Fibroblast of gingiva (primary cell): ENCODE results near the gene SOX15.
"Not testable (repeated sequence)": the region's sequence is repeated elsewhere in the genome, so short reads cannot be mapped to it uniquely, and the experiment has no call there.

Source experiments
- DNase-seq: peaks from one replicate; pipeline ENCODE4 v3.0.0-alpha.2; 2011; ENCODE audit warnings: low read depth

SOX15 gene

DNA sequence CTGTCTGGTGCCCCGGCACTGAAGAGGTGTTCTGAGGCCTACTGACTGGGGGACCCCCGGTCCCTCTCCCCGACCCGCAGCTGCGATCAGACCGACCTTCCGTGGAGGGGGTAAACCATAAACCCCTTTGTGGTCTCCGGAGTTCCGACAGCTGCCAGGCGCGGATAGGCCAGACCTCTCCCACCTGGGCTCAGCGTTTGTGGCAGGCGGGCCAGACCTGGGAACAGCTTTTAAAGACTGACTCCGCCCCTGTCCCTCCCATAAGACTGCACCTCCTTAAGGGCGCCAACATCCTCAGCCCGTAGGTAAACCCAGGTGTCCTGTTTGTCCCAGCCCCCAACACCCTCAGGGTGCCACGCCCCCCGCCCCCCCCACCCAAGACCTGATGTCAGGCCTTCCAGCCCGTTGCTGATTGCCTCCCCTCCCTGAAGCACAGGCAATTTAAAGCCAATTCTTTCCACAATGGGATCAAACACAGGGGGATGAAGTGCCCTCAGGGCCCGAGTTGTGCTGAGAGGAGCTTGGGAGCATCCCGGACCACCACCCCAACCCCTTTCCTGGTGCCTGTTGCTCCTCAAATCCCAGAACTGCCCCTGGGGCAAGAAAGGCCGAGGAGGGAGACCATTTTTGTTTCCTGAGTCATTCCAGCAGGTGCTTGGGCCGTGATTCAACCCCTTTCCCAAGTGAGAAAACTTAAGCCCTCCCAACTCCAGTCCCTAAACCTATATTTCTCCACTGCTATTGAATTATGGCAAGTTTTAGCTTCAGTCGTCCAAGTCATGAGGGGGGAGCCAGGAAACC is at the start of gene SOX15:
Gene SOX15, minus strand, starts transcription at position 204 of the 801 bp plus-strand sequence. CDS start 418 bp downstream, outside the sequence.
- no peak for DNase-seq

DNA sequence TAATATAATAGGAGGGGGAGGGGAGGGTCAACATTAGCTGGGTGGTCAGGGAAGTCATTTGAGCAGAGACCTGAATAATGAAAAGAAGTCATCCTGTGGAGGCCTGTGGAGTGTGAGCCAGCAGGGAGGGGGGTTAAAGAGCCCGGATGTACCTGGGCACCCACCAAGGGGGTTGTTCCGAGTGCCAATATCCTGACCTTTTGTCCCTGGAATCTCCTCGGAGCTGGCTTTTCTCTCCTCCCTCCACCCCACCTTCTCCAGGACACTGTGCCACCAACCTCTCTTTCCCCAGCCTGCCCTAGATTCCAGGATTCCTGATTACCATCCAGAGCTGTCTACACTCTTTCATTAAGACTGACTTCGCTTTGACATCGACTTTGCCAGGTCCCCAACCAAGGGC is 46.3 kb upstream of the SOX15 start:
- no peak for DNase-seq

- no peak for DNase-seq
These were observed 44.5 kb upstream of the SOX15 start for GRCh38 chr17:7634384-7634783.

DNA sequence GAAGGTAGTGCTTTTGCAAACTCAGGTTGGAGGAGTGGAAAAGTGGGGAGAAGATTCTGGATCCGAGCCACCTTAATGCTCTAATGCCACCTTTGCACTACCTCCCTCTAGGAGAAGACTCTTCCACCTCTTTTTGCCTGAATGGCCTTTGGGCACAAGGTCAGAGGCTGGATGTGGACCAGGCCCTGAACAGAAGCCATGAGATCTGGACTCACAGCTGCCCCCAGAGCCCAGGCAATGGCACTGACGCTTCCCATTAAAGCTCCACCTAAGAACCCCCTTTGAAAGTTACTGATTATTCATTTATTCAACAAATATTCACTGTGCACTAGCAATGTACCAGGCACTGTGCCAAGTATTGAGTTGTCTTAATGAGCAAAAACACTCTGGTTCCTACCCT is 43.2 kb upstream of the SOX15 start:
- no peak for DNase-seq

DNA sequence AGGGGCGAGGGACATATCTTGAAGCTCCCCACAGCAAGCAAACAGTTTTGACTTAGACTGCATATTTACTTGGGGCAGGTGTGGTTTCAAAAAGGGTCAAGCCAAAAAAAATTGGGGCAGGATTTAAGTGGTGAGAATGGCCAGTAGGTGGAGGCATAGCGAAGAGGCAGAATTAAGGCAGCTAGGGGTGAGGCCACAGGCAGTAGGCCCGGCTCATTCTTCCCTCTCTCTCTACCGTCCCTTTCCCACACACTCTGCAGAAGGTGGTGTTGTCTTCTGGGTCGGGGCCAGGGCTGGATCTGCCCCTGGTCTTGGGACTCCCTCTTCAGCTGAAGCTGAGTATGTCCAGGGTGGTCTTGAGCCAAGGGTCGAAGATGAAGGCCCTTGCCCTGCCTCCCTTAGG is 42.6 kb upstream of the SOX15 start:
- DNase-seq, result peak; percentile 44

GRCh38 chr17:7631398-7632380 is 41.8 kb upstream of the SOX15 start:
- no peak for DNase-seq

DNA sequence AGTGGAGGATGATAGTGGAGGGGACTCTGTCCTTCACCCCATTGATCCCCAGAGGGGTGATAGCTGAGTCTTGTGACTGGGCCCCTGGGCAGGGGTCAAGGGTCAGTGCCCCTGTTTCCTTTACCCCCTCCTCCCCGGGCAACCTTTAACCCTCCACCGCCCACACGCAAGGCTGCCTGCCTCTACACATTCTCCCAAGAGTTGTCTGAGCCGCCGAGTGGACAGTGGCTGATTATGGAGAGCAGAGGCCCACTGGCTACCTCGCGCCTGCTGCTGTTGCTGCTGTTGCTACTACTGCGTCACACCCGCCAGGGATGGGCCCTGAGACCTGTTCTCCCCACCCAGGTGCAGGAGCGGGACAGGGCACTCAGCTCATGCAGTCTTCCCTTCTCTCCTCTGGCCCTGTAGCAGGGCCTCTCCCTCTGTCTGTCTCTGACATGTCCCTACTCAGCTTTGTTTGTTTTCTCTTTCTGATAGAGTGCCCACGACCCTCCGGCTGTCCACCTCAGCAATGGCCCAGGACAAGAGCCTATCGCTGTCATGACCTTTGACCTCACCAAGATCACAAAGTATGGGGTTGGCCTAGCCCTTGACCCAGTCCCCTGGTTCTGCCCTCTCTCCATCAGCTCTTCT is 40.2 kb upstream of the SOX15 start, which contains the start of gene SHBG:
Gene SHBG, plus strand, starts transcription at position 197 of the 633 bp plus-strand sequence. Its CDS starts 38 bp downstream, at position 235.
- DNase-seq, result no peak

DNA sequence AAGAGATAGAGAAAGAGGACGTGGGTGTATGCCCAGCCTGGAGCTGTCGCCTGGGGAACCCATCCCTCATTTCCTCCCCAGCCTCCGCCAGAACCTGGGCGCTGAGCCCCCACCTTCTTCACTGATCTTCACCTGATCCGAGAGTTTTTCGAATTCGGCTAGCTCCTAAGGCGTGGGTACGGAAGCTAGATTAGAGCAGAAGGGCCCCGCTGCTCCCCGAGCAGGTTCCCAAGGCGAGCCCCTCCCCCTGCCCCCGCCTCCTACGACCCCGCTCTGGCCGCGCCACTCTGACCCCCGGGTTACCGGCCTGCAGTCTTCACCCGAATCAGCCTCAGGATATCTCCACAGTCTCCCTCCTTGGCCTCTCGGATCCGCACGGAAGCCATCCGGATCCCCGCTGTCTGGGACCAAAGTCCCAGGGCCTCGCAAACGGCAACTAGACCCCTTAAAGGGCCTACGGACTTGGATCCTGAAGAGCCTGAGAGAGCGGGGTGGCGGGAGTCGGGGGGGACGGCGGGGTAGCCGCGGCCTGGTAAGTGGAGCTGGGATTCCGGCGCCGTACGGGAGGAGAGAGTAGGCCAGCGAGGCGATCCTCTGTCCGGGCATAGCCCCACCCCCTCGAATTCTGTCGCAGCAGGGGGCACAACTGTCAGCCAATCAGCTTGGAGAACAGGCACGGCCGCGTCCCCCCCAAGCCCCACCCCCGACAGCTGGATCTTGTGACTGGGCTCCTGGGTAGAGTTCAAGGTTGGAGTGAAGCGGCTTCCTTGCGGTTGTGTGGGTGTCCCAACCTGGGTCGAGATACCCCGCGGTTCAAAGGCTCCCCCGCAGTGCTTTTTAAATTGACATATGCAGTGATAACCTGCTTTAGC is 37.6 kb upstream of the SOX15 start, which contains the start of gene SAT2:
Gene SAT2, minus strand, starts transcription at position 572 of the 872 bp plus-strand sequence. Its CDS starts 186 bp downstream, at position 386.
- DNase-seq, result peak; percentile 95

GRCh38 chr17:7626956-7627249 is 37.0 kb upstream of the SOX15 start:
- no peak for DNase-seq

DNA sequence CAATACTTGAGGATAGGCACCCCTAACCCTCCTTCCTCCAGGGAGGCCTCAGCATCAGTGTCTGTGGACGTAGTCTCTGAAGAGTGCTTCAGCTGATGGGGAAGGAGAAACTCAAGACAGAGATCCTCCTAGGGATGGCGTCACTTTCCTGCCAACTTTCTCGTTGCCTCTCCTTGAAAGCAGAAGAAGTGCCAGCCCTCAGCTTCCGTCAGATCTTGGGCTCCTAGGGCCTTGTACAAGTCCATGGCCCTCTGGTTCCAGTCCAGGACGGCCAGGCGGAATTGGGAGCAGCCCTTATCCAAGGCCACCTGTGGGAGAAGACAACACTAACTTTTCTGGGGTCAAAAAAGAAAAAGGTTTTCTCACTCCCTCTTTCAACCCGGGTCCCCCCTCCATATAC is 36.4 kb upstream of the SOX15 start:
- no peak for DNase-seq

DNA sequence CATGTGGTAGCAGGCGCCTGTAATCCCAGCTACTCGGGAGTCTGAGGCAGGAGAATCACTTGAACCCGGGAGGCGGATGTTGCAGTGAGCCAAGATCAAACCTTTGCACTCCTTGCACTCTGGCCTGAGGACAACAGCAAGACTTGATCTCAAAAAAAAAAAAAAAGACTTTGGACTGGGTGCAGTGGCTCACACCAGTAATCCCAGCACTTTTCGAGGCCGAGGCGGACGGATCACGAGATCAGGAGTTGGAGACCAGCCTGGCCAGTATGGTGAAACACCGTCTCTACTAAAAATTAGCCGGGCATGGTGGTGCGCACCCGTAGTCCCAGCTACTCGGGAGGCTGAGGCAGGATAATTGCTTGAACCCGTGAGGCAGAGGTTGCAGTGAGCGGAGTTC is 35.9 kb upstream of the SOX15 start:
- DNase-seq, result not testable (repeated sequence)

DNA sequence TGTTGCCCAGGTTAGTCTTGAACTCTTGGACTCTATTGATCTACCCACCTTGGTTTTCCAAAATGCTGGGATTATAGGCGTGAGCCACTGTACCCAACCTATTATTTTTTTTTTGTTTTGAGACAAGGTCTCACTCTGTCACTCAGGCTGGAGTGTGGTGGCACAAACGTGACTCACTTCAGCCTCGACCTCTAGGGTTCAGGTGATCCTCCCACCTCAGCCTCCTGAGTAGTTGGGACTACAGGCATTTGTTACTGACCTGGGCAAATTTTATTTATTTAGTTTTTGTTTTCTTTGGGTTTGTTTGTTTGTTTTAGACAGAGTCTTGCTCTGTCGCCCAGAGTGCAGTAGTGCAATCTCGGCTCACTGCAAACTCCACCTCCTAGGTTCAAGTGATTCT is 33.8 kb upstream of the SOX15 start:
- no peak for DNase-seq

DNA sequence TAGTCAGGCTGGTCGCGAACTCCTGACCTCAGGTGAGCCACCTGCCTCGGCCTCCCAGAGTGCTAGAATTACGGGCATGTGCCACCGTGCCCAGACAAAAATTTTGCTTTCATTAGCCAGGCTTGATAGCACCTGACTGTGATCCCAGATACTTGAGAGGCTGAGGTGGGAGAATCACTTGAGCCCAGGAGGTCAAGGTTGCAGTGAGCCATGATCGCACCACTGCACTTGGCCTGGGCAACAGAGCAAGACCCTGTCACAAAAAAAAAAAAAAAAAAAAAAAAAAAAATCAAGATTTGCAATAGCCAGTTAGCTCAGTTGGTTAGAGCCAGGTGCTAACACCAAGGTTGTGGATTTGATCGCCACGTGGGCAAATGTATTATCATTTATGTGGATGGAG is 30.9 kb upstream of the SOX15 start:
- no peak for DNase-seq

GRCh38 chr17:7618608-7619007 is 28.7 kb upstream of the SOX15 start:
- no peak for DNase-seq

GRCh38 chr17:7615265-7615747 is 25.4 kb upstream of the SOX15 start:
- no peak for DNase-seq

DNA sequence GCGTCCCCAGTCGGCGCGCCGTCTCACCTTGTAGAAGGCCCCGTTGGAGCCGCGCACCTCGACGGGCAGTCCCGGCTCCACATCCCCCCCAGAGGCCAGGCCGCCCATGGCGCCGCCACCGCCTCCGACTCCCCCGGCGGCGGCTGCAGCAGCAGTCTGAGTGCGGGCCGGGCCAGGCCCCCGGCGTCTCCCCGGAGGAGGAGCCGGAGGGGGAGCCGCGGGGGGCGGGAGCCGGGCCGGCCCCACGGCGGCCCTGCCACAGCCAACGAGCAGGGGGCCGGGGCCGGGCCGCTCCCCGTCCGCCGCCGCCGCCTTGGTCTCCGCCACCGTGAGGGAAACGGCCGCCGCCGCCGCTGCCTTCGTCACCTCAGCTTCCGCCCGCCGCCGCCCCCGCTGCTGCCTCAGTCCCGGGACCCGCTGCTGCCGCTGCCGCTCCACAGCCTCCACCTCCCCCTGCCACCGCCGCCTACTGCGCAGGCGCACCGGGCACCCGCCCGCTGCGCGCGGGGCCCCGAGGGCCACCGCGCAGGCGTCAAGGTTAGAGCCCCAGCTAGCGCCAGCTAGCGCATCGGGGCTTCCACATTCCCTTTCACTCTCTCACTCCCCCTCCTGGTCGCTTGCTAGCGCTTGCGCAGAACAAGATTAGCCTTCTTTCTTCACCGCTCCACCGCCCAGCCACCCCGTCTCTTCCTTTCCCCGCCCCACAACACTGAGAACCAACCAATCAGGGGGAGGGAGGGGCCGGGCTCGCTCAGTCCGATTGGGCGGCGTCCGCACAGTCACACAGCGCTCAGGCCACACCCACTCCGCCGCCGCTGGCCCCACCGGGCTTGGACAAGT is 24.8 kb upstream of the SOX15 start, which contains the start of gene FXR2:
Gene FXR2, minus strand, starts transcription at position 473 of the 840 bp plus-strand sequence. Its CDS starts 365 bp downstream, at position 108.
- peak; percentile 100 for DNase-seq

DNA sequence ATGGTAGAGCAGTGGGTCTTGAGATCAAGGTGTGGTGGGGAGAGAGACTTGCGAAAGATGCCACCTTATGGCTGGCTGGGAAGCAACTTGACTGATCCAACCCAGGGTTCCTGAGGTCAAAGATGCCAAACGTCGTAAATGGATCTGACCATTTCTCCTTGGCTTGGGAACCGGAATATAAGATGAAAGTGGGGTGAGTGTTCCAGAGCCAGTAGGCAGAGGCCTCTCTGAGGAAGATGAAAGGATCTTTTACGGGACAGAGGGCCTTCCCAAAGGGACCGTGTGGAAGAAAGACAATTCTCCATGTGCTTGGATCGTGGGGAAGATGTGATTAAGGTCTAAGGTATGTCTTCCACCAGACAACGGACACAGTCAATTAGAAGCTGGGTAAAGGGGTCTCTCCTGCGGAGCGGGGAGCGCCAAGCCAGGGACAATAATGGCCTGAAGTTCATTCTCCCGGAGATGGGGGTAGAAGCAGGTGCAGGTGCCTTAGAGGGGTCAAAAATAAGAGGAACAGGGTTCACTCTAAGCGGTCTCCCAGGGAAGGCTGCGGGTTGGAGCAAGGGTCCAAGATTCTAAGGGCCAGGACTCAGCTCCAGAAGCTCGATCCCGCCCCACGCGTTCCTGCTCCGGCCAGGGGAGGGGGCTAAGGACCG is 24.0 kb upstream of the SOX15 start:
- no peak for DNase-seq

DNA sequence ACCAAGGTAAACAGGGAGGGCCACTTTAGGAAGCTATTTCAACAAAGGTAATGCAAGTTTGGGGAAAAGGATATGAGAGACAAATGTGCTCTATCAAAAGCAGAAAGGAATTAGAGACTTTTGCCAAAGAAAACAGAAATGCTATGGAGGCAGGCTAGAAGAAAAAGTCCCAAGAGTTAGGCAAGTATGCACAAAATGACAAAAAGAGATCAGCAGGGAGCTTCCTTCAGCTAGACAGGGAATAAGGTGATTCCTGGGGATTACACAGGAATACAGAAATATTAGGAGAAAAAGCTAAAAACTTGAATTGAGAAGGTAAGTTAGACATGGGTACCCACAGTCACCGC is 22.4 kb upstream of the SOX15 start:
- peak; percentile 29 for DNase-seq

GRCh38 chr17:7611635-7612293 is 21.9 kb upstream of the SOX15 start:
- no peak for DNase-seq
